HepG2 (cell line): ENCODE measurements around the gene FXYD5. TPM values are rescaled to one million over a fixed set of nuclear protein-coding genes. Genes with fewer than 3 reads are reported as not detected.

ENCODE experiments used
- FLYWCH1 ChIP-seq: sonication (generic); formaldehyde crosslinking; IDR thresholded peaks from 2 replicates; pipeline ENCODE4 v1.8.1; 2023; ENCODE audit warnings: mild to moderate bottlenecking, missing genetic modification reagents
- ZNF639 ChIP-seq: conservative IDR thresholded peaks from 2 replicates; pipeline ENCODE4 v1.6.1; 2018; ENCODE audit warnings: missing genetic modification reagents
- ZNF687 ChIP-seq: sonication (generic); formaldehyde crosslinking; IDR thresholded peaks from 2 replicates; pipeline ENCODE4 v1.5.1; 2020; ENCODE audit warnings: mild to moderate bottlenecking, missing genetic modification reagents, moderate library complexity
- ZNF770 ChIP-seq: sonication (generic); formaldehyde crosslinking; IDR thresholded peaks from 2 replicates; pipeline ENCODE4 v1.5.0; 2020; ENCODE audit warnings: mild to moderate bottlenecking, missing genetic modification reagents
- polyA plus RNA-seq, 8 experiments: library from polyadenylated mRNA; depleted of rRNA in 3 of 8; stranded (reverse) in 7 of 8; unstranded in 1 of 8; fragments of >200 nt; fragmentation: Illumina TruSeq in 4 of 8; extraction: Trizol in 4 of 8; gene quantifications; 2 replicates each; pipeline versions ENCODE4 v1.2.1 to v1.2.3, GENCODE V29; 2011 to 2016; ENCODE audit warnings: low read depth in 4 of 8, missing spikeins in 1 of 8, mixed read lengths in 1 of 8; ENCODE audit not compliant: insufficient read depth in 1 of 8
- total RNA-seq, 5 experiments: library from RNA; depleted of rRNA; stranded (reverse); fragments of >200 nt; fragmentation: Illumina TruSeq; extraction: Trizol; gene quantifications; 2 replicates each; pipeline ENCODE4 v1.2.3, GENCODE V29; 2016; ENCODE audit warnings: low read depth in 1 of 5

FXYD5 gene
- total and polyA plus RNA-seq, 2 of the 13 experiments (the other 11 are each of a cell fraction or from before 2014, with no cell fraction given): 0.65 TPM; not detected in 1

GRCh38 chr19:35125749-35126623, 28.5 kb upstream of the FXYD5 start (continued):
- TF ChIP-seq ZNF687 (CRISPR knock-in tag) (peak; percentile 63), FLYWCH1 (CRISPR knock-in tag) (no peak), ZNF770 (CRISPR knock-in tag) (no peak), ZNF639 (no peak)
